ENCODE measurements around the gene KNDC1.

The KNDC1 gene

GRCh38 chr10:133187091-133187905 is 27.3 kb downstream of the KNDC1 start:
- TF ChIP-seq, protein P1, sequence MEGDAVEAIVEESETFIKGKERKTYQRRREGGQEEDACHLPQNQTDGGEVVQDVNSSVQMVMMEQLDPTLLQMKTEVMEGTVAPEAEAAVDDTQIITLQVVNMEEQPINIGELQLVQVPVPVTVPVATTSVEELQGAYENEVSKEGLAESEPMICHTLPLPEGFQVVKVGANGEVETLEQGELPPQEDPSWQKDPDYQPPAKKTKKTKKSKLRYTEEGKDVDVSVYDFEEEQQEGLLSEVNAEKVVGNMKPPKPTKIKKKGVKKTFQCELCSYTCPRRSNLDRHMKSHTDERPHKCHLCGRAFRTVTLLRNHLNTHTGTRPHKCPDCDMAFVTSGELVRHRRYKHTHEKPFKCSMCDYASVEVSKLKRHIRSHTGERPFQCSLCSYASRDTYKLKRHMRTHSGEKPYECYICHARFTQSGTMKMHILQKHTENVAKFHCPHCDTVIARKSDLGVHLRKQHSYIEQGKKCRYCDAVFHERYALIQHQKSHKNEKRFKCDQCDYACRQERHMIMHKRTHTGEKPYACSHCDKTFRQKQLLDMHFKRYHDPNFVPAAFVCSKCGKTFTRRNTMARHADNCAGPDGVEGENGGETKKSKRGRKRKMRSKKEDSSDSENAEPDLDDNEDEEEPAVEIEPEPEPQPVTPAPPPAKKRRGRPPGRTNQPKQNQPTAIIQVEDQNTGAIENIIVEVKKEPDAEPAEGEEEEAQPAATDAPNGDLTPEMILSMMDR (IDR thresholded peaks at IDR 0.05; ENCODE audit: low read length, missing control alignments) = no peak
- DNase-seq (ENCODE audit: low read depth) = no peak

GRCh38 chr10:133187906-133188681 is 28.1 kb downstream of the KNDC1 start:
- no peak overlapping the region for H3K4me3 ChIP-seq (replicated peaks; ENCODE audit: low read depth, low read length)
- TF ChIP-seq, protein P1 (IDR thresholded peaks at IDR 0.05; ENCODE audit: low read length, missing control alignments) = no peak
- DNase-seq (ENCODE audit: low read depth) = no peak

More at GRCh38 chr10:133187091-133187905, 27.3 kb downstream of the KNDC1 start:
- H3K4me3 ChIP-seq (replicated peaks; ENCODE audit: low read depth, low read length) = no peak overlapping the region

GRCh38 chr10:133189256-133189655 is 29.2 kb downstream of the KNDC1 start:
- no peak overlapping the region for H3K4me3 ChIP-seq (replicated peaks; ENCODE audit: low read depth, low read length)
- TF ChIP-seq, protein P1 (IDR thresholded peaks at IDR 0.05; ENCODE audit: low read length, missing control alignments) = no peak
- no peak for DNase-seq (ENCODE audit: low read depth)

DNA sequence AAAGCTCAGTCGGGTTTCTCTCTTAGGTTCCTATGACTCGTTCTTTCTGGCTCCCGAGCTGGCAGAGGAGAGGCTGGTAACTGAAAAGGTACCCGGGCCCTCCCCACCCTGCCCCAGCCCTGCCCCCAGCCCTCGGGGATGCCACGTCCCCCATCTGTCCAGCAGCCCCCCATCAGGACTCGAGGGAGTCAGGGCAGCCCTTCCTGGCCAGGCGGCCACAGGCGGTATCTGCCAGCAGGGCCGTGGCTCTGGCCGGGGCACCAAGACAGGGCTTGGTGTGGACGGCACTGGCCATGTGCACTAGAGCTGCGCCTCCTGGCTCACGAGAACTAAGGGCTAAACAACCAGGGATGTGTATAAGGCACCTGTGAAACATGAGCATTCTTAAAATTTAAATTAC is 29.7 kb downstream of the KNDC1 start:
- H3K4me3 ChIP-seq (replicated peaks; ENCODE audit: low read depth, low read length) = no peak overlapping the region
- TF ChIP-seq, protein P1 (IDR thresholded peaks at IDR 0.05; ENCODE audit: low read length, missing control alignments) = no peak
- DNase-seq (ENCODE audit: low read depth) = no peak

DNA sequence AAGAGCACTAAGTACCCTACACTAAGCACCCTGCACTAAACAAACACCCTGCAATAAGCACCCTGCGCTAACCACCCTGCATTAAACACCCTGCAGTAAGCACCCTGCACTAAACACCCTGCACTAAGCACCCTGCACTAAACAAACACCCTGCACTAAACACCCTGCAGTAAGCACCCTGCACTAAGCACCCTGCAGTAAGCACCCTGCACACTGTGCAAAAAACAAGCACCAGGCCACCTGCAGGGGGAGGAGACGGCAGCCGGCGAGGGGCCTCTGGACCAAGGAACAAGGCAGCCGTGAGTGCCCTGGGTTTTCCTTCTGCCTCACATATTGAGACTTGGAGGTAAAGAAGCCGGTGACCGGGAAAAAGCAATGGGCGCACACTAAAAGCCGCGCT is 30.2 kb downstream of the KNDC1 start:
- H3K4me3 ChIP-seq (replicated peaks; ENCODE audit: low read depth, low read length) = no peak overlapping the region
- no peak for DNase-seq (ENCODE audit: low read depth)
- TF ChIP-seq, protein P1 (IDR thresholded peaks at IDR 0.05; ENCODE audit: low read length, missing control alignments) = no peak

GRCh38 chr10:133191651-133192050 is 31.6 kb downstream of the KNDC1 start:
- no peak for DNase-seq (ENCODE audit: low read depth)
- TF ChIP-seq, protein P1 (IDR thresholded peaks at IDR 0.05; ENCODE audit: low read length, missing control alignments) = no peak
- H3K4me3 ChIP-seq (replicated peaks; ENCODE audit: low read depth, low read length) = no peak overlapping the region

All from fibroblast of pulmonary artery (primary cell).